Stimulated activated naive CD8-positive, alpha-beta T cell treated with anti-CD3 and anti-CD28 coated beads, Interleukin-15, Interleukin-2, amounts not matched to agents 100 ng/mL and 50 ng/mL, for 24 hours (primary cell): ENCODE results near the gene FRMD1.

ENCODE experiments used
- H3K27ac Mint-ChIP-seq: one replicate; pipeline ENCODE4 v1.8.0; 2021; ENCODE audit warnings: mild to moderate bottlenecking, mixed read lengths
- H3K27me3 Mint-ChIP-seq: one replicate; pipeline ENCODE4 v1.8.0; 2021; ENCODE audit warnings: mixed read lengths
- H3K36me3 Mint-ChIP-seq: one replicate; pipeline ENCODE4 v1.8.0; 2021; ENCODE audit warnings: low read depth, mixed read lengths
- H3K4me1 Mint-ChIP-seq: one replicate; pipeline ENCODE4 v1.8.0; 2021; ENCODE audit warnings: low read depth, mixed read lengths
- H3K4me3 Mint-ChIP-seq: one replicate; pipeline ENCODE4 v1.8.0; 2021; ENCODE audit warnings: mild to moderate bottlenecking, mixed read lengths
- H3K9me3 Mint-ChIP-seq: one replicate; pipeline ENCODE4 v1.8.0; 2021; ENCODE audit warnings: mixed read lengths

The FRMD1 gene

DNA sequence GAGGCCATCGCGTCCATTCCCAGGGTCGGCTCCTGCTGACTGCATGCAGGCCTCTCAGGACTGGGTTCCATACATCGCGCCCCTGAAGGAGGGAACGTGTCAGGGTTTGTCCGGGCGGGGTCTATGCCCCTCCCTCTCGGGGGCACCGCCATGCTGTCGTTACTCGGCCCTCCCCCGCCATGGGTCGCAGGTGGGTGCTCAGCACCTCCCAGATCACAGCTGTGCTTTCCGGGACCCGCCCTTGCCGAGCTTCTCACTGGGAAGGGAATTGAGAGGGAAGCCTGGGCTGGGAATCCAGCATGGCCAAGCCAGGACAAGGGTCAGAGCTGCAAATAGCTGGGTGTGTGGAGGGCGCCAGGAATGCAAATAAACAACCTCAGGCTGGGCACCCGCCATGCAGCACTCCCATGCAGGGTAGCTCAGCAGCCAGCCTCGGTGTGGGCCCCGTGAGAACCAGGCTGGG lies at the start of gene FRMD1:
Gene FRMD1 (minus strand): TSS at position 270 of the 463 bp plus-strand sequence. CDS start 118 bp downstream, at position 152.
- Mint-ChIP-seq H3K27me3 (no peaks in the 10 kb centered on the region), H3K36me3 (no peaks in the 10 kb centered on the region), H3K4me3 (no peak within 1 kb of the TSS), H3K4me1 (no peaks in the 10 kb centered on the region), H3K9me3 (no peaks in the 10 kb centered on the region), H3K27ac (no peak within 1 kb of the TSS)

DNA sequence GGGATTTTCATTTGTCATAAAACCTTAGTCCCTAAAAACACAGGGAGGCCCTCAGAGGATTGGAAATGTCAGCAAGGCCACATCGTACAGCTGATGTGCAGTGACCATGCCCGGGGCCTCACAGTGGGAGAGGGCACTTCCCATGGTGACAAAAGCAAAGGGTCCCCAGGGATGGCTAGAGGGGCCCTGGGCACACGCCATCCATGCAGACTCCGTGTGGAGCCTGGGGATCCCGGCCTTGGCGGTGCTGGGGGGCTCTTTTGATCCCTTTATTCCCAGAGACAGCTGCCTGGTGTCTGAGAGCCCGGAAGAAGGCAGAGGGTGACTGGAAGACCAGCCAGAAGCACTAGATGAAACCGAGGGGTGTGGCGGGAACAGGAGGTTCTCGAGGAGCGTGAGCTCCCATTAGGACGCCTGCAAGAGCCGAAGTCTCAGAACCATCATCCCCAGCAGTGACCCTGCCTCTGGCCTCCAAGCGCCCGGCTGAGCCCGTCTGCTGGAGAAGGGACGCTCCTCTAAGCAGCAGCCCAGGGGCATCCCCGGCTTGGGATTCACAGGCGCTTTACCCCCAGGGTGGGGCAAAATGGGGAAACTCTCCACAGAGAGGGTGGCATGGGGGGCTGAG lies 49.1 kb upstream of the FRMD1 start:
- Mint-ChIP-seq H3K27ac (no peak overlapping the region), H3K36me3 (no peaks in the 10 kb centered on the region), H3K4me1 (no peaks in the 10 kb centered on the region), H3K4me3 (no peak overlapping the region), H3K9me3 (no peaks in the 10 kb centered on the region), H3K27me3 (peaks cover 8% of the 10 kb centered on the region)

DNA sequence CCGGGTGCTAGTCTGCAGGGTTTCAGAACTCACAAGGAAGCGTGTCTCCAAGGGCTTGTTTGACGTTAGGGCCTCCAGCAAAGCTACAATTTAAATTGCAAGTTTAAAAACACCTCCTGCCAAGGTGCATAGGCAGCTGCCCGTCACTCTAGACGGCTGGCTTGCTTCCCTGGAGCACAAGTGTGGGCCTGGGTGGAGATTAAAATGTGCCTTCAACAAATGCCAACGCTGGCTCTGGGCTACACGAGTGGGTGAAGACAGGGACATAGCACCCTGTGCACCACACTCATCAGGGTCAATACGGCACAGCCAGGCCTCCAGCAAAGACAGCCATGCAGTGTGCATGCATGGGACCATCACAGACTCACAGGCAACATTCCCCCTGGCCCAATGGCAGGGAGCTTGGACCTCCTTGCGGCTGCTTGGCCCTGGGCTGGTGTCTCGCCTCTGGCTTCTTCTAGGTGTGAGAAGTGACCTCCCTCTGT lies 48.4 kb upstream of the FRMD1 start:
- H3K36me3 Mint-ChIP-seq = no peaks in the 10 kb centered on the region
- H3K4me3 Mint-ChIP-seq = no peak overlapping the region
- H3K9me3 Mint-ChIP-seq = no peaks in the 10 kb centered on the region
- H3K27me3 Mint-ChIP-seq = peaks cover 8% of the 10 kb centered on the region
- no peak overlapping the region for H3K27ac Mint-ChIP-seq
- H3K4me1 Mint-ChIP-seq = no peaks in the 10 kb centered on the region

DNA sequence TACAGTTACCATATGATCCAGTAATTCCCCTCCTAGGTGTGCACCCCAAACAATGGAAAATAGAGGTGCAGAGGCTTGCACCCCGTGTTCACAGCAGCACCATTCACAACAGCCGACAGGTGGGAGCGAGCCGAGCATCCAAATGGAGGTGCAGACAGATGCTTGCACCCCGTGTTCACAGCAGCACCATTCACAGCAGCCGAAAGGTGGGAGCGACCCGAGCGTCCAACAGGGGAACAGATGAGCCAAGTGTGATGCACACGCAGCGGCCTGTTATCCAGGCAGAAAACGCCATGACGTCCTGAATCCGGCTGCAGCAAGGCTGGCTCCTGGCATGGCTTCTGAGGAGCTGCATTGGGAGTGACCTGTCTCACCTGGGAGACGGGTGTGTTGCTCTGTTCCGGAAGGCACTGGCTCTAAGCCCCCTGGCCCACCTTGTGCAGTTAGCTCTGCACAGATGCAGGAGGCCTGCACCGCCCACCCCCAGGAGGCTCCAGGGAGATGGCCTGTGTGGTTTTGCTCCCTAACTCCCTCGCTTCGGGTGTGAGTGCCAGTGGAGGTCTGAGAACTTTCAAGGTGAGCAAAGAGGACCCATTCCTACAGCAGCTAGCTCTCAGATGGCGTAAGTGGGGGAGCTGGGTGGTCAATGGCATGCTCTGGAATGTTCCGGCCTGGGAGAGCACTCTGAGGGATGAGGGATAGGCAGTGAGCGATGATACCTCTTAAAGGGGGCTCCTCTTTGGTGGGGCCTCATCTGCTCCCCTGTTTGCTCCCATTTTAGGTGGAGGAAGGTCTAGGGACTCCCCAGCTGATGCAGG lies 47.8 kb upstream of the FRMD1 start:
- no peaks in the 10 kb centered on the region for H3K4me1 Mint-ChIP-seq
- no peak overlapping the region for H3K27ac Mint-ChIP-seq
- no peak overlapping the region for H3K4me3 Mint-ChIP-seq
- H3K27me3 Mint-ChIP-seq = peaks cover 6% of the 10 kb centered on the region
- no peaks in the 10 kb centered on the region for H3K9me3 Mint-ChIP-seq
- H3K36me3 Mint-ChIP-seq = no peaks in the 10 kb centered on the region

DNA sequence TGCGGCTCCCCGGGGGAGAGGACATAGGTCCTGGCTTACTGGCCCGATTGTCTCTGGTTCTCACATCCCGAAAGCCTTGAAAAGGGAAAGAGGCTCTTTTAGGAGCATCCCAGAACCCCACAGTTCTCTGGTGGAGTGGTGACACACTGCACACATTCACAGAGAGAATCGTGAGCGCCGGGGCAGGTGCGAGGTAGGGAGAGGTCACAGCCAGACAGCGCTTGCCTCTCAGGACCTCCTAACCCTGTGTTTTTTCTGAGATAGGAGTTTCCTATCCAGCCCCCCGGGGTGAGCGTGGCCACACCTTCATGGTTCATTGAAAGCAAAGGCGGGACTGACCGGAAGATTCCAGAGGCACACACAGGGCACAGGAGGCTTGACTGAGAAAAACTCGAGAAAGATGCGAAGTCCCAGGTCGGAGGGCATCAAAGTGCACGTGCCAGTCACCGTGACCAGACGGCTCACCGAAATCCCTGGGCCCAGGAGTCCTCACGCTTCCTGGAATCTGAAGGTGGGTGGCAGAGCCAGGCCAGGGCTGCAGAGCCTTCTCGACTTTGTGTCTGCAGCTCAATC lies 46.5 kb upstream of the FRMD1 start:
- Mint-ChIP-seq H3K4me3 (no peak overlapping the region), H3K4me1 (peaks cover 4% of the 10 kb centered on the region), H3K9me3 (no peaks in the 10 kb centered on the region), H3K36me3 (no peaks in the 10 kb centered on the region), H3K27me3 (no peaks in the 10 kb centered on the region), H3K27ac (no peak overlapping the region)

DNA sequence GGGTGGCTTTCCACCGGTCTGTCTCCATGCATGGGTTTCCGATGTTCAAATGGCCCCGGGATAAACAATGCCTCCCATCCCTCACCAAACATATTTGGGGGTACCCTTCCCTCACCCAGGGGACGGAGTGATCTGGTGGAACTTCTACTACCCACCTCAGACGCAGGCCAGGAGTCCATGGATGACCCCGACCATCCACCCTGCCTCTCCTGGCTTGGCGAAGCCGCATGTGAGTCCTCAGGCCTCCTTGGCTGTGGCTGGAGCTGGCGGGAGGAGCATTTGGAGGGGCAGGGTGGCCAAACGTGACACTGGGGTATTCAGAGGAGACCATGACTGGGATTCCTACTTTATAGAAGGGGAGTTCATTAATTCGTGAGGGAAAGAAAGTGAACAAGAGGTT lies 45.9 kb upstream of the FRMD1 start:
- Mint-ChIP-seq H3K27ac (no peak overlapping the region), H3K9me3 (no peaks in the 10 kb centered on the region), H3K36me3 (no peaks in the 10 kb centered on the region), H3K4me3 (no peak overlapping the region), H3K4me1 (peaks cover 4% of the 10 kb centered on the region), H3K27me3 (no peaks in the 10 kb centered on the region)

DNA sequence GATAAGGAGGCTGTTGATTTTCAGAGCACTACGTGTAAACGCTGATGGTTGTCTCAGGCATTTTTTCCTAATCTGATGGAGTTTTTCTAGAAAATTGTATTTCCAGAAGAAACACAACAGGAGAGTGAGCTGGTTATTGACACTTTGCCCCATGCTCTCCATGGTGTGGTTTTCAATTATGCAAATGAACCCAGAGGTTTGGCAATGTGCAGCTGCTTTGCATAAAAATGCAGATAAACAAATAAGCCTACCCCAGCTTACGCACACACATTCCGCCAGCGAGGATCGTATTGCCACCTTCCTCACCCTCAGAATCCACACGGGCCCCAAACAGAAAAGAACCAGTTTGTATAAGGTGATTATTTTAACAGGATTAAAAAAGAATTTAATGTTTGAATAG lies 45.1 kb upstream of the FRMD1 start:
- H3K4me1 Mint-ChIP-seq = peaks cover 4% of the 10 kb centered on the region
- H3K27me3 Mint-ChIP-seq = no peaks in the 10 kb centered on the region
- H3K4me3 Mint-ChIP-seq = no peak overlapping the region
- H3K27ac Mint-ChIP-seq = no peak overlapping the region
- H3K9me3 Mint-ChIP-seq = no peaks in the 10 kb centered on the region
- H3K36me3 Mint-ChIP-seq = no peaks in the 10 kb centered on the region

DNA sequence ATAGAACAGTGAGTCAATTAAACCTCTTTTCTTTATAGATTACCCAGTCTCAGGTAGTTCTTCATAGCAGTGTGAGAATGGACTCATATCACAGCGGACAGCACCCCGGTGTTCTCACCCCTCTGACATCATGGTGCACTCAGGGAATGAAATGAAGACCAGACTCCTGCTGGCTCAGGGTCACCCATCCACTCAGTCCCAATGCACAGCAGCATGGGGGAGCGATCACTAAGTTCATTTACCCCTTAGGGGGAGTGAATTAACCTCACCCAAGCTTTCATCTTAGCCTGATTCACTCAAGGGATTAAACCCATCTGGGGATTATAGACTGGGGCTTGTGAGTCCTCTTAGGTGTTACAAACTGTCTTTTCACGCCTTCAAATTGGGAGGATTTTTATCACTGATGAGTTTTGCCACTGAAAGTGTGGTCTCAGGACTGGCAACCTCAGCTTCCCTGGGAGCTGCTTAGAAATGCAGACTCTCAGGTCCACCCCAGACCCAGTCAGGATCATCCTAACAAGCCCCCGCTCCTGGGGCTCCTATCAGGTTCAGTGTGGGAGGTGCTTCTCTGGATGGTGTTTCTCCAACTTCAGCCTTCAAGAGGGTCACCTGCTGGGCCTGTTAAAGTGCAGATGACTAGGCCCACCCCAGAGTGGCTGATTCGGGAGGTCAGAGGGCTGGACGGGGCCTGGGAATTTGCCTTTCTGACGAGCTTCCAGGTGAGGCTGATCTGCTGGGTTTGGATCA lies 44.3 kb upstream of the FRMD1 start:
- Mint-ChIP-seq H3K4me3 (no peak overlapping the region), H3K36me3 (no peaks in the 10 kb centered on the region), H3K27ac (no peak overlapping the region), H3K9me3 (no peaks in the 10 kb centered on the region), H3K27me3 (no peaks in the 10 kb centered on the region), H3K4me1 (peaks cover 4% of the 10 kb centered on the region)

DNA sequence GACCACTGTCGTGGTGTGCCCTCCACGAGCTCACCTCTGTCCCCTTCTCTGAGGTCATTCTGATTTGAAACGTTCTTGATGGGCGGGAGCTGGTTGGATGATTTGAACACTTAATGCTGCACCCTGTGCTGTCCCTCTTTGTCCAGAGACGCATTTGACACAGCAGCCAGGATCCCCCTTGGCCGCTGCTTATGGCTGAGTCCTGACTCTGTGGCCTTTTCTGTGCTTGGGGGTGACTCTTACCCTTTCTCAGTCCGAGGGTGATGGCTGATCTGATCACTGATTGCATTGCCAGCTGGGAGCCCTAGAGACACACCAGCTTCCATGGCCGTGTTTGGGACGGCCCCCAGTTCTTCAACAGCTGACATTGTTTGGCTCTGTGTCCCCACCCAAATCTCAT lies 43.5 kb upstream of the FRMD1 start:
- Mint-ChIP-seq H3K36me3 (no peaks in the 10 kb centered on the region), H3K9me3 (no peaks in the 10 kb centered on the region), H3K27me3 (no peaks in the 10 kb centered on the region), H3K4me3 (no peak overlapping the region), H3K27ac (no peak overlapping the region), H3K4me1 (peaks cover 4% of the 10 kb centered on the region)

DNA sequence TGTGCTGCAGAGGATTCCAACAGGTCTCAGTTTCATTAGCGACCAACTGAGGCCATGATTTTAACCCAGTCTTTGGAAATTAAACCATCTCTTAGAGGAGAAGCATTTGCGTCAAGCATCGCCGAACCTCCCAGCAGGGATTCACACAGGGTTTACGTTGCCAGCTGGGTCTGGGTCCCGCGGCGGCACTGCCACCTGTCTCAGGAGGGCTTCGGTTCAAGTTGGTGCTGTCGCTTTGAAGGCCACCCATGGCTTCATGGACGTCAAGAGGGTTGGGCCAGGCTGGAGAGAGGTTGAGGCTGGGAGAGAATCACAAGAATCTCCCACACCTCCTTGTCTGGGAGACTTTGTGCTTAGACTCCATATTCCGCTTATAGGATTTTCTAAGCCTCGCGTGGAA lies 43.0 kb upstream of the FRMD1 start:
- Mint-ChIP-seq H3K27me3 (no peaks in the 10 kb centered on the region), H3K4me3 (no peak overlapping the region), H3K36me3 (no peaks in the 10 kb centered on the region), H3K9me3 (no peaks in the 10 kb centered on the region), H3K4me1 (peaks cover 4% of the 10 kb centered on the region), H3K27ac (no peak overlapping the region)

DNA sequence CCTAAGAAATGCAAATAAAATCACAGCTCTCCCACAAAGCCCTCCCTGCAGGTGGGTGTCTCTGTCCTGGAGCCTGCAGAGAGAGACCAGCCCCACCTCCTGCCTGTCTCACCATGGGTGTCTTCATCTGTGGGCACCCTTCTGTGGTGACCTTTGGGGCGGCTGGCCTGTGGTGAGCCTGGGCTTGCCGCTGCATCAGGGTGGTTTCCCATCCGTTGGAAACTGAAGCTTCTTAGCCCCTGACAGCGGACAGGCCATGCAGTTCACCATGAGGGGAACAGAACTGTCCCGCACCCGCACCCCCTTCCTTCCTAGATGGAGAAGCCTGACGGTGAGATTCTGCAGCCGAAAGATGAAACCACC lies 42.3 kb upstream of the FRMD1 start:
- Mint-ChIP-seq H3K4me3 (no peak overlapping the region), H3K4me1 (peaks cover 4% of the 10 kb centered on the region), H3K36me3 (no peaks in the 10 kb centered on the region), H3K9me3 (no peaks in the 10 kb centered on the region), H3K27me3 (no peaks in the 10 kb centered on the region), H3K27ac (peak overlapping the region; percentile 54)

DNA sequence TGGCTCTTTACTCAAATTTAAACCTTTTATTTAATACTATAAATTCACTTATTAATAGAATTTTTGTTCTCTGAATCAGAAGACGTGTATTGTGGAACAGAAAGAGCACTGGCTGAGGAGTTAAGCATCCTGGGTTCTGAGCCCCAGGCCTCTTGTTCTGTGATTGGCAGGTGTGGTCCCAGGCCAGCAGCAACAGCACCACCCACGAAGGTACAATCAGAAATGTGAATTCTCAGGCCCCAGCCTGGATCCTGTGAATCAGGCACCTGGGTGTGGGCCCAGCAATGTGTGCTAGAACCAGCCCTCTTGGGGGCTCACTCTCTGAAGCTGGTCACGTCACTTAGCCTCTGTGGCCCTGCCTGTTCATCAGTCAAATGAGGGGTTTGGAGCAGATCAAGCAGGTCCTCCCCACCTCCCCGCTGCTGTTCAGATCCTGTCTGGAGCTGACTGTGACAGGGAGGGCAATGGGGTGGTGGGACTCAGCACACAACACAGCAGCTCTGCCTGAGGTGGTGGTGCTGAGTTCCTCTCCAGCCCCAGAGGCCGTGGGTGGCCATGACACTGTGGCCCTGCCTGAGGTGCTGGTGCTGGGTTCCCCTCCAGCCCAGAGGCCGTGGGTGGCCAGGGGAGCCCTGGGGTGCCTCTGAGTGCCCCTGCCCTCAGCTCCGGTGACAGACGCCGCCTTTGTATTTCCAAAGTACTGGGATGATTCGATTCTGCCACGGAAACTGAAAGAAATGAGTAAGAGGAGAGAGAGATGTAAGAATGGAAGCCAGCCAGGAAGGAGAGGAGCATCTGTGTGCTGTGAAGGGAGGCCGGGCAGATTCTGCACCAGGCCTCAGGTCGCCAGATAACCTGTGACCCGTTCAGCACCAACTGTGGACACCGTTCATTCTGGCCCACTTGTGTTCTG lies 41.6 kb upstream of the FRMD1 start:
- Mint-ChIP-seq H3K27ac (peak overlapping the region; percentile 54), H3K36me3 (no peaks in the 10 kb centered on the region), H3K4me3 (peak overlapping the region; percentile 24), H3K4me1 (peaks cover 4% of the 10 kb centered on the region), H3K27me3 (no peaks in the 10 kb centered on the region), H3K9me3 (peaks cover under 1% of the 10 kb centered on the region)

DNA sequence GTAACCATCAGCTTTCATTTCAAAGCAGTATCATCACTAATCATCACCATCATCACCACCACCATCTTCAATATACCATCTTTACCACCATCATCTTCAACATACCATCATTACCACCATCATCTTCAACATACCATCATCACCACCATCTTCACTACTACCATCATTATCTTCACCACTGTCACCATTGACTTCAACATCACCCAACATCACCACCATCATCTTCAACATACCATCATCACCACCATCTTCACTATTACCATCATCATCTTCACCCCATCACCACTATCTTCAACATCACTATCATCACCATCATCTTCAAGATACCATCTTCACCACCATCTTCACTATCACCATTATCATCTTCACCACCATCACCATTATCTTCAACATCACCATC lies 40.5 kb upstream of the FRMD1 start:
- Mint-ChIP-seq H3K4me1 (peaks cover 4% of the 10 kb centered on the region), H3K27me3 (no peaks in the 10 kb centered on the region)

DNA sequence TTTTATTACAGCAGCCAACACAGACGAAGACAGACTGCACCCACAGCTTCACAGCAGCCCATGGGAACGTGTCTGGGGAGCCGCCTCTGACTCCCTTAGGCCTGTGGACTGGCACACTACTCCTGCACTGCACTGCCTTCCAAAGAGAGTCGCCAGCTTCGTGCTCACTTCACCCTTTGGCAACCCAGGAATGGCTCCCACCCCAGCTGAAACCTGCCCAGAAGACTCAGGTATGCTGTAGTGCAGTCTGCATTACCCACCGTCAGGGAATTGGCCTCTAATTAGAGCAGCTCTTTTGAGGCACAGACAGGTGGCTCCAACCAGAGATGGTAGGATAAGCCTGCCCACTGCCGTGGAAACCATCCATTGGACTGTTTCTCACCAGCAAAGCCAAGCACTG lies 39.9 kb upstream of the FRMD1 start:
- Mint-ChIP-seq H3K27ac (no peak overlapping the region), H3K4me1 (peaks cover 4% of the 10 kb centered on the region), H3K9me3 (peaks cover 4% of the 10 kb centered on the region), H3K36me3 (no peaks in the 10 kb centered on the region), H3K4me3 (no peak overlapping the region), H3K27me3 (no peaks in the 10 kb centered on the region)

More for the DNA sequence above, 40.5 kb upstream of the FRMD1 start:
- no peak overlapping the region for H3K27ac Mint-ChIP-seq
- H3K4me3 Mint-ChIP-seq = no peak overlapping the region
- no peaks in the 10 kb centered on the region for H3K36me3 Mint-ChIP-seq
- peaks cover 4% of the 10 kb centered on the region for H3K9me3 Mint-ChIP-seq
